HepG2 (cell line): ENCODE data around the gene UBE2QL1. TPM values are rescaled to one million over a fixed set of nuclear protein-coding genes. Genes with fewer than 3 reads are reported as not detected.

Experiments
- ATAC-seq: fragments of 200-7000 bp; cut with Tn5 transposase; 3 replicates; pipeline ENCODE4 v1.9.1; 2020; ENCODE audit warnings: mild to moderate bottlenecking, moderate library complexity
- BruUV-seq: library from RNA; stranded (reverse); fragments of 400-500 nt; replicated peaks from 2 replicates; lab custom pipeline; 2021; lab: Mats Ljungman, UMichigan
- CTCF ChIA-PET: fragments of 300-600 bp; formaldehyde crosslinking; extraction: SDS; loops from one replicate; lab custom pipeline; 2021; ENCODE audit warnings: low total read pairs, inconsistent platforms, low intra/inter-chr PET ratio; lab: Yijun Ruan, JAX
- POLR2A ChIA-PET: fragments of 350-600 bp; sonication (Branson Sonifier 250); formaldehyde crosslinking; loops from one replicate; lab custom pipeline; 2020; ENCODE audit warnings: antibody characterized with exemption, inconsistent platforms; lab: Yijun Ruan, JAX
- DNase-seq: peaks from one replicate; pipeline ENCODE4 v3.0.0-alpha.2; 2015; ENCODE audit warnings: low spot score
- FAIRE-seq: peaks from 3 replicates; lab custom pipeline; 2011; peaks lifted over from hg19 to GRCh38; lab: Jason Lieb, UNC
- H2AFZ ChIP-seq: one replicate; pipeline ENCODE4 v1.6.1; 2011; ENCODE audit warnings: low read length, inconsistent platforms
- H3K27ac ChIP-seq: fragments of 300-600 bp; 3 replicates; pipeline ENCODE4 v1.8.0; 2011; ENCODE audit warnings: mixed run types, mild to moderate bottlenecking, mixed read lengths, low read length, inconsistent platforms; ENCODE audit not compliant: insufficient read depth; ENCODE audit errors: extremely low read length
- H3K27me3 ChIP-seq, 2 experiments: fragments of 200-600 bp in 1 of 2; 2 replicates in 1 of 2; 3 replicates in 1 of 2; pipeline versions ENCODE4 v1.6.0 to v1.8.0; 2011; ENCODE audit warnings: low read length in 2 of 2, mild to moderate bottlenecking in 2 of 2, moderate library complexity in 2 of 2, inconsistent platforms in 1 of 2; ENCODE audit not compliant: insufficient read depth in 2 of 2, control insufficient read depth in 1 of 2
- H3K36me3 ChIP-seq, 2 experiments: fragments of 200-600 bp in 1 of 2; replicated peaks in 1 of 2; 2 replicates in 1 of 2; 3 replicates in 1 of 2; pipeline versions ENCODE4 v1.5.1 to v1.8.0; 2011; ENCODE audit warnings: low read length in 2 of 2, inconsistent platforms in 1 of 2; ENCODE audit not compliant: insufficient read depth in 2 of 2, control insufficient read depth in 1 of 2
- H3K4me1 ChIP-seq: 2 replicates; pipeline ENCODE4 v1.5.1; 2012; ENCODE audit warnings: low read length, inconsistent platforms; ENCODE audit not compliant: insufficient read depth
- H3K4me2 ChIP-seq: 2 replicates; pipeline ENCODE4 v1.6.0; 2011; ENCODE audit warnings: low read depth, low read length, inconsistent platforms
- H3K4me3 ChIP-seq, 3 experiments: fragments of 200-600 bp in 1 of 3; sonication (generic), shearing (Covaris generic) in 1 of 3; replicated peaks in 1 of 3; 2 replicates each; pipeline ENCODE4 v1.5.1; 2011 to 2016; ENCODE audit warnings: low read length in 3 of 3, inconsistent platforms in 2 of 3, low read depth in 2 of 3, mild to moderate bottlenecking in 2 of 3, control low read depth in 1 of 3, mixed read lengths in 1 of 3; ENCODE audit not compliant: insufficient read depth in 1 of 3
- H3K79me2 ChIP-seq: one replicate; pipeline ENCODE4 v1.6.1; 2011; ENCODE audit warnings: low read length, inconsistent platforms; ENCODE audit not compliant: insufficient read depth
- H3K9ac ChIP-seq: 2 replicates; pipeline ENCODE4 v1.6.0; 2011; ENCODE audit warnings: mild to moderate bottlenecking, low read depth, low read length, inconsistent platforms; ENCODE audit not compliant: insufficient read depth
- H3K9me3 ChIP-seq: 2 replicates; pipeline ENCODE4 v1.5.1; 2012; ENCODE audit warnings: mild to moderate bottlenecking, low read length
- H4K20me1 ChIP-seq: 2 replicates; pipeline ENCODE4 v1.6.0; 2011; ENCODE audit warnings: inconsistent platforms, mild to moderate bottlenecking, low read length, moderate library complexity; ENCODE audit not compliant: insufficient read depth
- HMG20B ChIP-seq: conservative IDR thresholded peaks from 2 replicates; pipeline ENCODE4 v1.6.1; 2016; ENCODE audit warnings: missing genetic modification reagents, missing compliant biosample characterization
- PAXIP1 ChIP-seq: sonication (generic); formaldehyde crosslinking; conservative IDR thresholded peaks from 2 replicates; pipeline ENCODE4 v1.4.0; 2020; ENCODE audit warnings: mild to moderate bottlenecking, missing genetic modification reagents, moderate library complexity
- REL ChIP-seq: sonication (generic); formaldehyde crosslinking; conservative IDR thresholded peaks from 2 replicates; pipeline ENCODE4 v1.8.0; 2022; ENCODE audit warnings: mild to moderate bottlenecking, missing genetic modification reagents, moderate library complexity
- RERE ChIP-seq: IDR thresholded peaks from 2 replicates; pipeline ENCODE4 v1.6.1; 2016; ENCODE audit warnings: low read depth, missing genetic modification reagents, missing compliant biosample characterization
- SNAI1 ChIP-seq: sonication (generic); formaldehyde crosslinking; IDR thresholded peaks from 2 replicates; pipeline ENCODE4 v1.5.0; 2020; ENCODE audit warnings: mild to moderate bottlenecking, missing genetic modification reagents, borderline replicate concordance
- U2AF2 ChIP-seq: fragments of 200-400 bp; formaldehyde crosslinking; IDR thresholded peaks from 2 replicates; pipeline ENCODE4 v1.6.1; 2017; ENCODE audit warnings: low read depth, mild to moderate bottlenecking, low read length
- ZNF574 ChIP-seq: sonication (generic); formaldehyde crosslinking; IDR thresholded peaks from 2 replicates; pipeline ENCODE4 v1.4.0; 2020; ENCODE audit warnings: missing genetic modification reagents
- ZNF691 ChIP-seq: sonication (generic); formaldehyde crosslinking; IDR thresholded peaks from 2 replicates; pipeline ENCODE4 v1.4.0; 2020; ENCODE audit warnings: missing genetic modification reagents, low read depth, mild to moderate bottlenecking, borderline replicate concordance
- ZUFSP ChIP-seq: sonication (generic); formaldehyde crosslinking; IDR thresholded peaks from 2 replicates; pipeline ENCODE4 v1.9.0; 2021; ENCODE audit warnings: missing genetic modification reagents, mild to moderate bottlenecking, borderline replicate concordance
- WGBS: methylation state at CpG from one replicate; pipeline ENCODE4 v1.1.6; 2017; ENCODE audit warnings: low lambda C conversion rate; 5-methylcytosine and 5-hydroxymethylcytosine counted together
- in situ Hi-C: cut with HindIII; loops from 2 replicates; pipeline ENCODE4 v1.10.0; 2017; ENCODE audit warnings: low pct_unique_long_range_greater_than_20kb; ENCODE audit not compliant: extremely low pct_ligation_motif_present
- intact Hi-C: fragments of 100-400 bp; cut with micrococcal nuclease; formaldehyde crosslinking; loops from one replicate; pipeline ENCODE4 v1.10.0; 2022; ENCODE audit not compliant: unreplicated experiment
- polyA plus RNA-seq, 8 experiments: library from polyadenylated mRNA; depleted of rRNA in 3 of 8; stranded (reverse) in 7 of 8; unstranded in 1 of 8; fragments of >200 nt; fragmentation: Illumina TruSeq in 4 of 8; extraction: Trizol in 4 of 8; gene quantifications; 2 replicates each; pipeline versions ENCODE4 v1.2.1 to v1.2.3, GENCODE V29; 2011 to 2016; ENCODE audit warnings: low read depth in 4 of 8, missing spikeins in 1 of 8, mixed read lengths in 1 of 8; ENCODE audit not compliant: insufficient read depth in 1 of 8
- total RNA-seq, 5 experiments: library from RNA; depleted of rRNA; stranded (reverse); fragments of >200 nt; fragmentation: Illumina TruSeq; extraction: Trizol; gene quantifications; 2 replicates each; pipeline ENCODE4 v1.2.3, GENCODE V29; 2016; ENCODE audit warnings: low read depth in 1 of 5

Gene UBE2QL1
- total and polyA plus RNA-seq, 2 of the 13 experiments (the other 11 are each of a cell fraction or from before 2014, with no cell fraction given), result not detected

GRCh38 chr5:6503342-6503741 is 54.7 kb downstream of the UBE2QL1 start:
- Histone ChIP-seq H4K20me1 (no peaks in the 10 kb centered on the region), H3K36me3 (no peaks in the 10 kb centered on the region), H3K4me2 (no peak overlapping the region), H3K9me3 (no peaks in the 10 kb centered on the region), H3K9ac (no peak overlapping the region), H3K27me3 (peaks cover 0 to 6% of the 10 kb centered on the region in 2 experiments; a peak in 1 of 5 replicates), H3K4me1 (no peaks in the 10 kb centered on the region), H2AFZ (no peak overlapping the region), H3K27ac (no peak overlapping the region), H3K79me2 (no peaks in the 10 kb centered on the region), H3K4me3 (no peak overlapping the region)
- intact Hi-C loops, result no loop called here
- DNase-seq (no peak), ATAC-seq (no peak), FAIRE-seq (no peak)
- POLR2A ChIA-PET, result no interaction called here
- in situ Hi-C loops, result no loop called here
- CTCF ChIA-PET, result no interaction called here
- 4% methylated on average over 4 of the region's 4 CpGs for WGBS
- BruUV-seq, result no TSS peak
- no peak for TF ChIP-seq PAXIP1 (CRISPR knock-in tag)
- no peak for TF ChIP-seq RERE (CRISPR knock-in tag)
- TF ChIP-seq REL (CRISPR knock-in tag), result no peak
- TF ChIP-seq SNAI1 (CRISPR knock-in tag), result no peak
- TF ChIP-seq ZNF691 (CRISPR knock-in tag), result no peak
- no peak for TF ChIP-seq HMG20B (CRISPR knock-in tag)
- no peak for TF ChIP-seq U2AF2
- TF ChIP-seq ZUFSP (CRISPR knock-in tag), result no peak
- no peak for TF ChIP-seq ZNF574
